NCI-H2107 treated with DMSO at 0.1 percent for 48 hours (cell line): ENCODE results near the gene DTWD2.
"Not testable (repeated sequence)": the region's sequence is repeated elsewhere in the genome, so short reads cannot be mapped to it uniquely, and the experiment has no call there.

Experiments
- DNase-seq: peaks from one replicate; lab custom pipeline; 2025; ENCODE audit not compliant: unreplicated experiment; lab: John Stamatoyannopoulos, UW

The DTWD2 gene

DNA sequence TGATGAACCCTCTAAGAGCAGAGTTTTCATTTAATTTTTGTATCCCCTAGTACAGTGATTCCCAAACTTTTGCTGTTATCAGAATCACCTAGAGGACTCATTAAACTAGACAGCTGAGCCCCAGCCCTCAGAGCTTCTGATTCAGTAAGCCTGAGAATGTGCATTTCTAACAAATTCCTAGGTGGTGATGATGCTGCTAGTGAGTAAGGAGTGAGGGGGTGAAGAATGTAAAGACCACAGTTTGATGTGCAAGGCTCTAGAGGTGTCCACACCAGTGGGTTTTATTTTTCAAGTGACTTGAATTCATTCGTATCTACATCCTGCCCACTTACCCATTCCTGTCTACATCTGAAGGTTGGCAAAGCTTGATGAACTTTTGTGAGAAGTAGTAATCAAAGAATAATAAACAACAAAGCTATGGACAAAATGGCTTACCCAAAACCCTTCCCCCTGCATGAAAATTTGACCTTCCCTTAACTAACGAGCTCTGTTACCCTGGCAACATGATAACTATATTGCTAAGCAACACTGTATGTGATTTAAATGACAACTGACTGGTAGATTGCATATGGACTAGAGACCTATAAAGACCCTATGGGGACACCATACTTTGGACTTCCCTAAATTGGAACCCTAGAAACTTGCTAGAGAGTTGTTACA is 35.2 kb downstream of the DTWD2 start:
- no peak for DNase-seq

DNA sequence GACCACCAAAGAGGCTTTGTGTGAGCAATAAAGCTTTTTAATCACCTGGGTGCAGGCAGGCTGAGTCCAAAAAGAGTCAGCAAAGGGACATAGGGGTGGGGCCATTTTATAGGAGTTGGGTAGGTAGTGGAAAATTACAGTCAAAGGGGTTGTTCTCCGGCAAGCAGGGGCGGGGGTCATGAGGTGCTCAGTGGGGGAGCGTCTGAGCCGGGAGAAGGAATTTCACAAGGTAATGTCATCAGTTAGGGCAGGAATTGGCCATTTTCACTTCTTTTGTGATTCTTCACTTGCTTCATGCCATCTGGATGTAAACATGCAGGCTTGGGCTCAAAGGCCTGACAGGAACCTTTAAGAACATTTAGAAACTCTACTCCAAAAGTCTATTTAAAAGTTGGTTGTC is 36.0 kb downstream of the DTWD2 start:
- DNase-seq: not testable (repeated sequence)

DNA sequence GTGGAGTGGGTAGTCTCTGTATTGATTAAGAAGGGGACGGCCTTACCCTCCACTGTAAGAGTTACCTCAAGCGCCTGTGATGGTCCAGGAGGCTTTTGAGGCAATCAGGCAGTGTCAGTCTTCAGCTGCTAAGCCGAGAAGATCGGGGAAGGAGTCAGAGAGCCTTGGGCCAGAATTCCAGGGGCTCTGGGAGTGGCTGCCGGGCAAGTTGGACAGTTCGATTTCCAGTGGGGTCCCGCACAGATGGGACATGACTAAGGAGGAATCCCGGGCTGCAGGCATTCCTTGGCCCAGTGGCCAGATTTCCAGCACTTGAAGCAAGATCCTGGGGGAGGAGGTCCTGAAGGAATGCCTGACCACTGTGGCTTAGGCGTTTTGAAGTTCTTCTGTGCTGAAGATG is 38.0 kb downstream of the DTWD2 start:
- DNase-seq: not testable (repeated sequence)

DNA sequence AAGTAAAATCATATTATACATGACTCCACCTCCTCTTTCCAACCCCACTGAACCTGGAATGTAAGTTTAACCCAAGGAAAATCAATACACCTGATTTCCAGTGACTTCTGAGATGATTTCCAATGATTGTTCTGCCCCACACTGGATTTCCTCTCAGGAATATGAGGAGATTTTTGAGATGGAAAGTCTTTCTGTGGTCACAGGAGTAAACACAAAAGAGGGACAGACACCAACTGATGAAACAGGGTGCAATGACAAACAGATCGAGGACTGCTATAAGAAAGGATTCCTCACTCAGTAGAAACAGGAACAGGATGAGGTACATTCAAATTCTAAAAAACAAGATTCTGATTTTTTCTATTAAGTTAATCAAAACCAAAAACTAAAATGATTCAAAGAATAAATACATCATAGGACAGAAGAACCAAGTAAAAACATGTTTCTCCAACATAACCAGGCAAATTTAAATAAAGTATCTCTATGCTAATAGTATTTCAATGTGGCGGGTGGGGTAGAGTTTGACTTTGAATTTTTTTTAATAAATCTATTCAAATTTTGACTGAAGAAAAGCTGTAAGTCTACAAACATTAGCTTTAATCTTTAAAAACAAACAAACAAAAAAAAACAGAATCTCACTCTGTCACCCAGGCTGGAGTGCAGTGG is 42.1 kb downstream of the DTWD2 start:
- no peak for DNase-seq

DNA sequence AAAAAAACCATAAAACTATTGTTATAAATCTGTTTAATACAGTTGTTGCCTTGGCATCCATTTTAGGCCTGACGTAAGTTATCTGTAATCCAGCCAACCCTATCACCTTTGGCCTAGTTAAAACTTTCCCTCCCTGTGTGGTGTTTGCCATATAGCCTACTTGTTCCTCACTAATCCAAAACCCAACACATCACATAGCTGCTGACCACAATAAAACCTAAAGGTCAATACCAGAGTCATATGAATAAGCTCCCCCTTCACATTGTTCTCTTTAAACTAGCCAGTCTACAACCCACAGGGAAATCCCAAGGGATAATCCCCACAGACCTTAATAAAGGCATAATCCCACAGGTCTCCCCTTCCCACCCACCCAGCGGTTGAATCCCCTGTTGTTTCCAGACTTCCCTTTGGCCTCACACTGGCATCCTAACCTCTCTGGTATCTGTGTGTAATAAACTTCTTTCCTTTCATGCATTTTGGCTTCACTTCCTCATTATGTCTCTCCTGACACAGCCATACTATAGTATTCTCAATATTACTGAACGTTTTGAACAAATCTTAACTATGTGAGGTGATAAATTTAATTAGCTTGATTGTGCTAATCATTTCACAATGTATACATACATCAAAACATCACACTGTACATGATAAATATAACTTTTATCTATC is 50.8 kb downstream of the DTWD2 start:
- no peak for DNase-seq

DNA sequence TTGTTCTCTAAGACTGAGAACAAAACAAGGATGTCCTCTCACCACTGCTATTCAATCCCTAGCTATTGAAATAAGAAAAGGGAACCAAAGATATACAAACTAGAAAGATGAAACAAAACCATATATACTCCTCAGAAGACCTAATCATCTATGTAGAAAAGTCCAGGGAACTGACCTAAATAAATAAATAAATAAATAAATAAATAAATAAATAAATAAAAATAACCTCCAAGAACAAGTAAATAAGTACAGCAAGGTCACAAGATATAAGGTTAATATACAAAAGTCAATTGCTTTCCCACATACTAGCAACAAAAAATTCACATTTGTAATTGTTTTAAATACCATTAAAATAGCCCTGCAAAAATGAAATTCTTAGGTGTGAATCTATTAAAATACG is 54.6 kb downstream of the DTWD2 start:
- DNase-seq: no peak

DNA sequence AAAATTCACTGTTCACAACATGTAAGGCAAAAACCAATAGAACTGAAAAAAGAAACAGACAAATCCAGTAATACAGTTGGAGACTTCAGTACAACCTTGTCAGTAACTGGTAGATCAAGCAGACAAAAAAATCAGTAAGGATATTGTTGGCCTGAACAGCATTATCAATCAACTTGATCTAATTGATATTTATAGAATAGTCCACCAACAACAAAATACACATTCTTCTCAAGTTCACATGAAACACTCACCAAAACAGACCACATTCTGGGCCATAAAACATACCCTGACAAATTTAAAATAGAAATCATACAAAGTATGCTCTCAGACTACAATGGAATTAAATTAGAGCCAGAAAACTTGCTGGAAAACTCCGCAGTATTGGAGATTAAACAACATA is 56.8 kb downstream of the DTWD2 start:
- DNase-seq: no peak

DNA sequence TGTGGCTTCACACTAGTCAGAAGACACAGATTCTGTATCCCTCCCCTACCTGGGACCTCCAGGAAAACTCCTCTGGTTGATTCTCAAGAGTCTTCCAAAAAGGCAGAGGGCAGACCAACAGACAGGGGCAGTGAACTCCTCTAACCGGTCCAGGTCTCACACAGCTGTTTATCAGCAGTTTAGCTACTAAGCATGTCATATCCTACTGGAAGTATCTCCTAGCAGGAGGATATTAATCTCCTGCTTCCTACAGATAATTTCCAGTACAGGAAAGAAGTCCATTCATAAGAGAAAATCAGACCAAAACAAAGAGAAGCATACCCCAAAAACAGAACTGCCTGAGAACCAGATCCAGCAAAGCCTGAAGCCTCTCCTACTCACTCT is 64.3 kb downstream of the DTWD2 start:
- DNase-seq: no peak

DNA sequence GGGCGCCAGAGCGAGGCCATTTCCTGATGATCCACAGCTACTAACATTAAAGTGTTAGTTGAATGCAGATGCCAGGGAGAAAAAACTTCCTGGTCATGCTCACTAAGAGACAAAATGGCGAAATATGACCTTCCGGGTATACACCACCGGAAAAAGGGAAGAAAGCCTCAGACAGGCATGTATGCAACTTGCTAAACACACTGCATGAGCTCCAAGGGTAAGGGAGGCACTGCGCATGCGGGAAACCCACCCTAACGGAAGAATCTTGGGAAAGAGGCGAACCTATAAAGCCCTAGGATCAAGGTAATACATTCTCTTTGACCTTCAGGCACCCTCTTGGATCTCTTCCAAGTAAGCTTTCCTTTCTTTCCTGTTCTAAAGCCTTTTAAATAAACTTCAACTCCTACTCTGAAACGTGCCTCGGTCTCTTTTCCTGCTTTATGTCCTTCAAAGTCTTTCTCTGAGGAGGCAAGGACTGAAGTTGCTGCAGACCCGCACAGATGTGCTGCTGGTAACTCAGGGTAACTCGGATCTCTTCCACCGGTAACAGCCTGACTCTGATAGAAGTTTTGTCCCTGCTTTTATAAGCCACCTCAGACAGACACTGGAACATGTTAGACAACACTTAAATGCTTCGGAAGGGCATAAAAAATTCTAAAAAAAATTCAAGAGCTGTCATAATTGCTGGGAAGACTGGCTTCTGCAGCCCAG is 64.9 kb downstream of the DTWD2 start:
- no peak for DNase-seq

DNA sequence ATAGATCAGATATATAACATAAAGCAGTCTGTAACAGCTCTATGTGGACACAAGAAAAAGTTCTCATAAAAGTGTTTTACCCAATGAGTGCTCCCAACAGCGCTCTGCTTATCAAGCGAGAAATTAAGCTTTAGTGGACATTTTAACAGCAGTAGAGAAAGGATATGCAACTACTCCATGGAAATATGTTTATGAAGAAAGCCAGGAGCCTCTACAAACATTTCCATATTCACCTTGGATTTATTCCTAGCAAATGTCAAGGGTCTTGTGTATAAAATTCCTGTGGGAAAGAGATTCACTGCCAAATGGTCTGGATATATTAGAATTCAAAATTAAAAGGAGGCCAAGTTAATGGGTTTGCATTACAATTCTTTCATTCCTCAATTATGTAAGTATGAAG is 66.5 kb downstream of the DTWD2 start:
- no peak for DNase-seq

DNA sequence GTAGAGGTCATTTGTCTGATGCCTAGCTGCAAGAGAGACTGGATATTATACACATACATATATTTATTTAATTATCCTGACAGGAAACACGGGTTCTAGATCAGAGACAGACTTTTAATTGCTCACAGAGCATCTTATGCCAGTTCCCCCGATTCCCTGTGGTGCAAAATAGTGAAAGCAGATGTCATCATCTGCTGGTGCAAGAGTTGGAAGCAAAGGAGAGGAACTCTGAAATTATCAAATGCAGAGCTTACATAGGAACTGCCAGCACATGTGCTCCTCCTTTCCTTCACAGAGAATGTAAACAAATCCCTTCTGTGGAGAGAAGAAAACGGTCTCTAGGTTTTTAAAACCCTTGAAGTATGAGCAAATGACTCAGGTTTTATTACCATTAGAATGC is 69.3 kb downstream of the DTWD2 start:
- DNase-seq: no peak

DNA sequence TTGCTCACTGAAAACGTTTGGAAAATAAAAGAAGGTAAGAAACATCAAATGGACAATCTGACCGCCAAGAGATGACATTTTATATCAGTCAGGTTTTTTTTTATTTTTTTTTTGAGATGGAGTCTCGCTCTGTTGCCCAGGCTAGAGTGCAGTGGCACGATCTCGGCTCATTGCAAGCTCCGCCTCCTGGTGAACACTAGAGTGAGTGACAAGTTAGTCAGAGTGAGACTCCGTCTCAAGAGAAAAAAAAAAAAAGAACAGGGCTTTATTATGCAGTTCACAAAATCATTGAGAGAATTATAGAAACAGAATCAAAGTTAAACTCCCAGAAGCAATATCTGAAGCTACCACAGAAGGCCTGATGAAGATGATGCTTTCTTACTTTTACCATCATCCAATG is 70.1 kb downstream of the DTWD2 start:
- no peak for DNase-seq

DNA sequence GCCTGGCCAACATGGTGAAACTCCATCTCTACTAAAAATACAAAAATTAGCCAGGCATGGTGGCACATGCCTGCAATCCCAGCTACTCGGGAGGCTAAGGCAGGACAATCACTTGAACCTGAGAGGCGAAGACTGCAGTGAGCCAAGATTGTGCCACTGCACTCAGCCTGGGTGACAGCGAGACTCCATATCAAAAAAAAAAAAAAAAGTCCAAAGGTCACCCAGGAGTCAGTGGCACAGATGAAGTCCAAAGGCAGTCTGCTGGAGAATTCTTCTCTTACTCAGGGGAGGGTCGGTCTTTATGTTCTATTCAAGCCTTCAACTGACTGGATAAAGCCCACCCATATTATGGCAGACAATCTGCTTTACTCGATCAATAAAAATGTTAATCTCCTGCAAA is 80.8 kb downstream of the DTWD2 start:
- DNase-seq: not testable (repeated sequence)

DNA sequence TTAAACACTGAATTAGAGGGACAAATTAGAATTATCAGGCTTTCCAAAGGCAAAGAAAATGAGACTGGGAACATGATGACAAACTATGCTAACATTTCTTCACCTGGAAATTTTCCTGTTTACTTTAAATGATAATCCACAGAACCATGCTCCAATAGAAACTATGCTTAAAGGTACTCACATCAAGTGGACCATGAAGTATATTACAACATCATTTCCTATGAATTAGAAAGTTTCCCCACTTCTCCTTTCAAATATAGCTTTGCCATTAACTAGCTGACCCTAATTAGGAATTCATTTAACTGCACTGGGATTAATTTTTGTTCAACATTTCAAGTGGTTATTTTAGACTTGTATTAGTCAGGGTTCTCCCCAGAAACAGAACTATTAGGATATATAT is 81.4 kb downstream of the DTWD2 start:
- DNase-seq: no peak

DNA sequence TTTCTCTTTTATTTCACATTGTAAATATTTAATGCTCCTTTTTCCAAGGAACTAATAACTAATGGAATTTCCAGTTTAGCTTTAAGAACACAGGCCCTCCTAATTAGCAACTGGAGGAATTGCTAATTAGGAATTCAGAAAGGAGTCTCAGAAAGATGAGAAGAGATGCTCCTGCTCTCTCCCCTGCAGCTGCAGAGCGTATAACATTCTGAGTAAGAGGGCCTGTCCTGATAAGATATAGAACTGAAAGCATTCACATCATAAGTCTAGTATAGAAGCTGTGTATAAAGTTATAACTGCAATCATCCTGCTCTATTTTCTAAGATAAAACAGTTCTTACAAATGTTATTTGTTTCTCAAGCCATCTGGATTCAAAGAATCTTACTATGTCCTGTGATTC is 83.2 kb downstream of the DTWD2 start:
- DNase-seq: no peak

DNA sequence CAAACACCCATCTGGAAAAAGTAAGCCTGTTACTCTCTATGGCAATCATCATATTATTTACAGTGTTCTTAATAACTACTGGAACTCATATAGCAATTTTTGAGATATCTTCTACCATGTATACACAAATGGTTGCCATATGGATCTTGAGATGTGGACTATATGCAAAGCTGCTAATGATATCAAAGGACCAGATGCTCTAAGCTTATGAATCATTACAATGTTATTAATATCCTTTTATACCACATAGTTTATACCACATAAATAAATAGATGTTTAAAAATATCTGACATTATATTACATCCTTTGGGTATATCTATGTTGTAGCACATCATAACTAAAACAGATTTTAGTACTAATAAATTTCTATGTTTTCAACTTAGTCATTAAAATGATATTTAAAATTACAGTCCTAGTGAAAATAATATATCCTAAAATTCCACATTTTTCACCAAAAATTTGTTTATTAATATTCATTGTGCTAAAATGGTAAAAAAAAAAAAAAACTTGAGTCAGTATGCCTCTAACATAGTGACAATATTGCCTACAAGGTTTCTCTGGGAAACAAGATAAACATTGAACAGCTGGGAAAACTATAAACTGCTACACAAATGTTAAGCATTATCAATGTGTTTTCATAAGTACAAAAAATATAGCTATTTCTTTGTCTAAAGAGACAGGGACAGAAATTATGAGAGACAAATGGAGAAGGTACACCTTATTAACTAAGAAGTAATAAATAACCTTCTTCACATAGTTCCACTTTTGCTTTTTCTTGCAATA is 85.5 kb downstream of the DTWD2 start:
- DNase-seq: no peak

DNA sequence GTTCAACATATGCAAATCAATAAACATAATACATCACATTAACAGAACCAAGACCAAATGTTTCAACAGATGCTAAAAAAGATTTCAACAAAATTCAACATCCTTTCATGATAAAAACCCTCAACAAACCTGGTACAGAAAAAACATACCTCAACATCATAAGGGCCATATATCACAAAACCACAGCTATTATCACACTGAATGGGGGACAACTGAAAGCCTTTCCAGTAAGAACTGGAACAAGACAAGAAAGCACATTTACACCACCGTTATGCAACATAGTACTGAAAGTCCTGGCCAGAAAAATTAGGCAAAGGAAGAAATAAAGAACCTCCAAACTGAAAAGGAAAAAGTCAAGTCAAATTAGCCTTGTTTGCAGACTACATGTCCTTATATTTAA is 93.6 kb downstream of the DTWD2 start:
- DNase-seq: no peak

DNA sequence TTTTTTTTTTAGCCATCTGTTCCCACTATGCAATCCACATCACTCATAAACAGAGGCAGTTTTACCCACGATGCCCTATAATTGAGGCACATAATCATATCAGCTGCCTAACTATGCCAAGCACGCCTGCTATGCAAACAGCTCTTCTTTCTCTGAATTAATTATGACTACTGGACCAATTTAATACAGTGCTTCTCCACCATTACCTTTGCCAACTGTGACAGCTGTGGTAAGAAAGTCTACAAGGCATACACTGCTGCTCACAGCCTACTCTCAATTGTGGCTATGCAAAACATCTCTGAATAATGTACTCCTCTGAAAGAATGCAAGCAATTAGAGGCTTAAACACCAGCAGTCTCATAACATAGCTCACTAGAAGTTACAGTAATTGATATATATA is 97.1 kb downstream of the DTWD2 start:
- DNase-seq: no peak

DNA sequence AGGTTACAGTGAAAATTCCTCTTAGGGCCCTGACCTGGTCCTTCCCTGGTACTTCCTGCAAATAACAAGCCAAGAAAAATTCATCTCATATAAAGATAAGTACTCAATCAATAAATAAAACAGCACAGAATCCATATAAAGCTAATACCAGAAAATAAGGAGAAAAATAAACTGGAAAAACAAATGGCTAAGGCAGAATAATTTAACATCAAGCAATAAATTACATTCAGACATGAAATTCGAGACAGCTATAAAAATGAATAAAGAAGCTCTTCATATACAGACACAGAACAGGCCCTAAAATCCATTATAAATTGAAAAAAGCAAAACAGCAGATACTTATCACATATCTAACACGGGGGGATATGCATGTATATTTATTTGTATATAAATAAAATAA is 99.2 kb downstream of the DTWD2 start:
- DNase-seq: no peak

DNA sequence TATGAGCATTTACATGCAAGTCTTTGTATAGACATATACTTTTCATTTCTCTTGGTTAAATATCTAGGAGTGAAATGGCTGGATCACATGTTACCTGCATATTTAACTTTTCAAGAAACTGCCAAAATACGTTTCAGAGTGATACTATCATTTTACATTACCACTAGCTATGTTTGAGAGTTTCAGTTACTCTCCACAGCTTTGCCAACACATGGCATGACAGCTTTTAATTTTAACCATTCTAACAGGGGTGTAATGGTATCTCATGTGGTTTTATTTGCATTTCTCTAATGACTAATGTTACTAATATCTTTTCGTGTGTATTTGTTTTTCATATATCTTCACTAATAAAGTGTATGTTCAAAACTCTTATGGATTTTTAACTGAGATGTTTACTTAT is 99.8 kb downstream of the DTWD2 start:
- DNase-seq: no peak

DNA sequence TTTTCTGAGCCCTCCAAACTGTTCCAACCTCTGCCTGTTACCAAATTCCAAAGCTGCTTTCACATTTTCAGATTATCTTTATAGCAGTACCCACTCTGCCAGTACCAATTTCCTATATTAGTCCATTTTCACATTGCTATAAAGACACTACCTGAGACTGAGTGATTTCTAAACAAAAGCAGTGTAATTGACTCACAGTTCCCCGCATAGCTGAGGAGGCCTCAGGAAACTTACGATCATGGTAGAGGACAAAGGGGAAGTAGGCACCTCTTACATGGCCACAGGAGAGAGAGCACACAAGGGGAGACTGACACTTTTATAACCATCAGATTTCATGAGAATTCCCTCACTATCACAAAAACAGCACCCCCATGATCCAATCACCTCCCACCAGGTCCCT is 105.0 kb downstream of the DTWD2 start:
- DNase-seq: no peak
